SK-N-SH treated with all-trans-retinoic acid at 6 μM for 48 hours (cell line): ENCODE results near the gene LRRC28.

Experiments
- ATAC-seq: fragments of 200-7000 bp; cut with Tn5 transposase; 3 replicates; pipeline ENCODE4 v1.9.1; 2020; ENCODE audit warnings: mild to moderate bottlenecking, moderate library complexity
- ARNTL ChIP-seq: fragments of 450-650 bp; formaldehyde crosslinking; IDR thresholded peaks from 2 replicates; pipeline ENCODE4 v1.5.0; 2020; ENCODE audit warnings: low read depth, mild to moderate bottlenecking, moderate library complexity, borderline replicate concordance
- BACH2 ChIP-seq: fragments of 250-450 bp; sonication (Bioruptor Pico); IDR thresholded peaks from 2 replicates; pipeline ENCODE4 v1.9.0; 2021; ENCODE audit warnings: mild to moderate bottlenecking, borderline replicate concordance
- CSDC2 ChIP-seq: fragments of 250-450 bp; sonication (Bioruptor Pico); IDR thresholded peaks from 2 replicates; pipeline ENCODE4 v1.5.0; 2020; ENCODE audit warnings: mild to moderate bottlenecking, moderate library complexity
- ESRRG ChIP-seq: fragments of 250-450 bp; sonication (Bioruptor Pico); IDR thresholded peaks from 2 replicates; pipeline ENCODE4 v1.6.1; 2021; ENCODE audit warnings: mild to moderate bottlenecking
- ISL1 ChIP-seq: fragments of 250-450 bp; sonication (Bioruptor Pico); IDR thresholded peaks from 2 replicates; pipeline ENCODE4 v2.1.2; 2022; ENCODE audit warnings: mild to moderate bottlenecking, moderate library complexity
- OSR1 ChIP-seq: fragments of 250-450 bp; sonication (Bioruptor Pico); IDR thresholded peaks from 2 replicates; pipeline ENCODE4 v1.8.0; 2022; ENCODE audit warnings: moderate library complexity, mild to moderate bottlenecking, inconsistent platforms
- RARB ChIP-seq: fragments of 250-450 bp; sonication (Bioruptor Pico); IDR thresholded peaks from 2 replicates; pipeline ENCODE4 v1.8.0; 2021; ENCODE audit warnings: mild to moderate bottlenecking, moderate library complexity
- SNAI2 ChIP-seq: fragments of 250-450 bp; sonication (Bioruptor Pico); IDR thresholded peaks from 2 replicates; pipeline ENCODE4 v1.5.0; 2020; ENCODE audit warnings: mild to moderate bottlenecking, moderate library complexity
- TCF4 ChIP-seq: fragments of 250-450 bp; sonication (Bioruptor Pico); IDR thresholded peaks from 2 replicates; pipeline ENCODE4 v1.8.0; 2021; ENCODE audit warnings: mild to moderate bottlenecking, moderate library complexity, borderline replicate concordance
- TOX ChIP-seq: fragments of 250-450 bp; sonication (Bioruptor Pico); IDR thresholded peaks from 2 replicates; pipeline ENCODE4 v1.8.0; 2021; ENCODE audit warnings: mild to moderate bottlenecking, moderate library complexity, borderline replicate concordance
- ZC3H10 ChIP-seq: fragments of 250-450 bp; sonication (Bioruptor Pico); IDR thresholded peaks from 2 replicates; pipeline ENCODE4 v1.5.1; 2021; ENCODE audit warnings: mild to moderate bottlenecking, moderate library complexity
- ZFP3 ChIP-seq: fragments of 250-450 bp; sonication (Bioruptor Pico); IDR thresholded peaks from 2 replicates; pipeline ENCODE4 v1.5.0; 2020; ENCODE audit warnings: mild to moderate bottlenecking, moderate library complexity
- ZFP30 ChIP-seq: fragments of 450-650 bp; formaldehyde crosslinking; IDR thresholded peaks from 2 replicates; pipeline ENCODE4 v1.5.0; 2022; ENCODE audit warnings: mild to moderate bottlenecking, moderate library complexity
- ZNF565 ChIP-seq: fragments of 450-650 bp; formaldehyde crosslinking; conservative IDR thresholded peaks from 2 replicates; pipeline ENCODE4 v1.5.0; 2020; ENCODE audit warnings: low read depth, mild to moderate bottlenecking, moderate library complexity
- ZNF70 ChIP-seq: fragments of 450-650 bp; formaldehyde crosslinking; IDR thresholded peaks from 2 replicates; pipeline ENCODE4 v1.5.0; 2020; ENCODE audit warnings: mild to moderate bottlenecking, moderate library complexity
- ZNF8 ChIP-seq: fragments of 450-650 bp; formaldehyde crosslinking; IDR thresholded peaks from 2 replicates; pipeline ENCODE4 v1.5.0; 2020; ENCODE audit warnings: mild to moderate bottlenecking, moderate library complexity
- TF ChIP-seq, protein P1 (sequence below): fragments of 250-450 bp; sonication (Bioruptor Pico); IDR thresholded peaks from 2 replicates; pipeline ENCODE4 v1.5.1; 2020; ENCODE audit warnings: low read depth, mild to moderate bottlenecking, moderate library complexity
- TF ChIP-seq, protein P2 (sequence below): fragments of 250-450 bp; sonication (Bioruptor Pico); IDR thresholded peaks from 2 replicates; pipeline ENCODE4 v1.8.0; 2020; ENCODE audit warnings: mild to moderate bottlenecking, moderate library complexity, borderline replicate concordance
- TF ChIP-seq, protein P3 (sequence below): fragments of 250-450 bp; sonication (Bioruptor Pico); IDR thresholded peaks from 2 replicates; pipeline ENCODE4 v1.8.0; 2021; ENCODE audit warnings: low read depth, mild to moderate bottlenecking, moderate library complexity, borderline replicate concordance
- TF ChIP-seq, protein P4 (sequence below): fragments of 250-450 bp; sonication (Bioruptor Pico); IDR thresholded peaks from 2 replicates; pipeline ENCODE4 v1.5.1; 2021; ENCODE audit warnings: mild to moderate bottlenecking, moderate library complexity
- TF ChIP-seq, protein P5 (sequence below): fragments of 250-450 bp; sonication (Bioruptor Pico); IDR thresholded peaks from 2 replicates; pipeline ENCODE4 v1.5.0; 2020; ENCODE audit warnings: mild to moderate bottlenecking, moderate library complexity

Gene LRRC28

DNA sequence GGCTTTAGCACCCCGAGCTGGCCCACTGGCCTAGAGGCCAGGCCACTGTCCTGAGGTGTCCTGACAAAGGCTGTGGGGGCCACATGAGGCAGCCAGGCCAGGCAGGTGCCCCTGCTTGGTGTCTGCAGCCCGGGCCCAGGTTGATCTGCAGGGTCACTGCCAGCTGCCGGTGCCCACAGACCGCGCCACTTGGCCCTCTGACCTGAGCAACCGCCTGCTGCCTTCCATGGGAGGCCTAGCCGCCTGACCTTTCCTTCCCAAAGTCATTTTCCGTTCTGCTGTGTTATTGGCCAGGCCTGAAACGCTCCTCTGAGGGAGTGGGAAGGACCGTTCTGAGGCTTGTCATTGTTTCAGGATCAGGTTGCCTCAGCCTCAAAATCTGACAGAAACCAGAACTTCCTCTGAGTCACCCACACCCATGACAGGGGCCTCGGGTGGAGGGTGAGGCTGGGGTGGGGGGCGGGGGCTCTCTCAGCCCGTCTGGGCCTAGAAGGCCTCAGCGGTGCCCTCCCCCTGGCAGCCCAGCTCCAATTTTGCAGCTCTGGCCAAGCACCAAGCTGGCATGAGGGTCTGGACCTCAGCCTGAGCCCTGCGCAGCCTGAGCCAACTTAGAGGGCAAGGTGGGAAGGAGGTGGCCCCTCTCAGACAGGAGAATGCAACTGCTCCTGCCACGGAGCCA, 173.8 kb downstream of the LRRC28 start (continued):
- TF ChIP-seq, protein P1, sequence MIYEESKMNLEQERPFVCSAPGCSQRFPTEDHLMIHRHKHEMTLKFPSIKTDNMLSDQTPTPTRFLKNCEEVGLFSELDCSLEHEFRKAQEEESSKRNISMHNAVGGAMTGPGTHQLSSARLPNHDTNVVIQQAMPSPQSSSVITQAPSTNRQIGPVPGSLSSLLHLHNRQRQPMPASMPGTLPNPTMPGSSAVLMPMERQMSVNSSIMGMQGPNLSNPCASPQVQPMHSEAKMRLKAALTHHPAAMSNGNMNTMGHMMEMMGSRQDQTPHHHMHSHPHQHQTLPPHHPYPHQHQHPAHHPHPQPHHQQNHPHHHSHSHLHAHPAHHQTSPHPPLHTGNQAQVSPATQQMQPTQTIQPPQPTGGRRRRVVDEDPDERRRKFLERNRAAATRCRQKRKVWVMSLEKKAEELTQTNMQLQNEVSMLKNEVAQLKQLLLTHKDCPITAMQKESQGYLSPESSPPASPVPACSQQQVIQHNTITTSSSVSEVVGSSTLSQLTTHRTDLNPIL (CRISPR knock-in tag), result no peak
- no peak; the same call in 1 of the 2 replicates for TF ChIP-seq TOX (CRISPR knock-in tag)
- no peak for TF ChIP-seq ZNF565
- TF ChIP-seq ZNF8, result no peak
- no peak for TF ChIP-seq ZC3H10 (CRISPR knock-in tag)
- no peak for TF ChIP-seq ZNF70 (CRISPR knock-in tag)
- TF ChIP-seq, protein P2, sequence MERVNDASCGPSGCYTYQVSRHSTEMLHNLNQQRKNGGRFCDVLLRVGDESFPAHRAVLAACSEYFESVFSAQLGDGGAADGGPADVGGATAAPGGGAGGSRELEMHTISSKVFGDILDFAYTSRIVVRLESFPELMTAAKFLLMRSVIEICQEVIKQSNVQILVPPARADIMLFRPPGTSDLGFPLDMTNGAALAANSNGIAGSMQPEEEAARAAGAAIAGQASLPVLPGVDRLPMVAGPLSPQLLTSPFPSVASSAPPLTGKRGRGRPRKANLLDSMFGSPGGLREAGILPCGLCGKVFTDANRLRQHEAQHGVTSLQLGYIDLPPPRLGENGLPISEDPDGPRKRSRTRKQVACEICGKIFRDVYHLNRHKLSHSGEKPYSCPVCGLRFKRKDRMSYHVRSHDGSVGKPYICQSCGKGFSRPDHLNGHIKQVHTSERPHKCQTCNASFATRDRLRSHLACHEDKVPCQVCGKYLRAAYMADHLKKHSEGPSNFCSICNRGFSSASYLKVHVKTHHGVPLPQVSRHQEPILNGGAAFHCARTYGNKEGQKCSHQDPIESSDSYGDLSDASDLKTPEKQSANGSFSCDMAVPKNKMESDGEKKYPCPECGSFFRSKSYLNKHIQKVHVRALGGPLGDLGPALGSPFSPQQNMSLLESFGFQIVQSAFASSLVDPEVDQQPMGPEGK (CRISPR knock-in tag), result peak; percentile 38; the same call in 1 of the 2 replicates
- 0 out of 2 replicates have a peak, but pooled peaks have one; percentile 22 for TF ChIP-seq ZFP3
- TF ChIP-seq BACH2, result no peak
- no peak for TF ChIP-seq ZFP30
- no peak for TF ChIP-seq OSR1 (CRISPR knock-in tag)
- 0 out of 2 replicates have a peak, but pooled peaks have one; percentile 55 for TF ChIP-seq CSDC2 (CRISPR knock-in tag)
- no peak for TF ChIP-seq ARNTL (CRISPR knock-in tag)
- 0 out of 2 replicates have a peak, but pooled peaks have one; percentile 20 for TF ChIP-seq ISL1
- TF ChIP-seq TCF4 (CRISPR knock-in tag), result no peak

GRCh38 chr15:99425657-99426301, 174.5 kb downstream of the LRRC28 start:
- no peak for TF ChIP-seq ZFP30
- TF ChIP-seq, protein P2 (CRISPR knock-in tag), result no peak
- TF ChIP-seq, protein P3, sequence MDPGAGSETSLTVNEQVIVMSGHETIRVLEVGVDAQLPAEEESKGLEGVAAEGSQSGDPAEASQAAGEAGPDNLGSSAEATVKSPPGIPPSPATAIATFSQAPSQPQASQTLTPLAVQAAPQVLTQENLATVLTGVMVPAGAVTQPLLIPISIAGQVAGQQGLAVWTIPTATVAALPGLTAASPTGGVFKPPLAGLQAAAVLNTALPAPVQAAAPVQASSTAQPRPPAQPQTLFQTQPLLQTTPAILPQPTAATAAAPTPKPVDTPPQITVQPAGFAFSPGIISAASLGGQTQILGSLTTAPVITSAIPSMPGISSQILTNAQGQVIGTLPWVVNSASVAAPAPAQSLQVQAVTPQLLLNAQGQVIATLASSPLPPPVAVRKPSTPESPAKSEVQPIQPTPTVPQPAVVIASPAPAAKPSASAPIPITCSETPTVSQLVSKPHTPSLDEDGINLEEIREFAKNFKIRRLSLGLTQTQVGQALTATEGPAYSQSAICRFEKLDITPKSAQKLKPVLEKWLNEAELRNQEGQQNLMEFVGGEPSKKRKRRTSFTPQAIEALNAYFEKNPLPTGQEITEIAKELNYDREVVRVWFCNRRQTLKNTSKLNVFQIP, result no peak
- no peak for TF ChIP-seq OSR1 (CRISPR knock-in tag)
- TF ChIP-seq, protein P1 (CRISPR knock-in tag), result no peak
- no peak for TF ChIP-seq CSDC2 (CRISPR knock-in tag)
- TF ChIP-seq BACH2, result no peak
- peak; percentile 67 for ATAC-seq

- no peak for ATAC-seq
- TF ChIP-seq ZNF70 (CRISPR knock-in tag), result no peak
- no peak for TF ChIP-seq ZFP3
- TF ChIP-seq ZFP30, result no peak
- TF ChIP-seq, protein P4, sequence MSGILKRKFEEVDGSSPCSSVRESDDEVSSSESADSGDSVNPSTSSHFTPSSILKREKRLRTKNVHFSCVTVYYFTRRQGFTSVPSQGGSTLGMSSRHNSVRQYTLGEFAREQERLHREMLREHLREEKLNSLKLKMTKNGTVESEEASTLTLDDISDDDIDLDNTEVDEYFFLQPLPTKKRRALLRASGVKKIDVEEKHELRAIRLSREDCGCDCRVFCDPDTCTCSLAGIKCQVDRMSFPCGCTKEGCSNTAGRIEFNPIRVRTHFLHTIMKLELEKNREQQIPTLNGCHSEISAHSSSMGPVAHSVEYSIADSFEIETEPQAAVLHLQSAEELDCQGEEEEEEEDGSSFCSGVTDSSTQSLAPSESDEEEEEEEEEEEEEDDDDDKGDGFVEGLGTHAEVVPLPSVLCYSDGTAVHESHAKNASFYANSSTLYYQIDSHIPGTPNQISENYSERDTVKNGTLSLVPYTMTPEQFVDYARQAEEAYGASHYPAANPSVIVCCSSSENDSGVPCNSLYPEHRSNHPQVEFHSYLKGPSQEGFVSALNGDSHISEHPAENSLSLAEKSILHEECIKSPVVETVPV (CRISPR knock-in tag), result no peak
- TF ChIP-seq SNAI2, result no peak
- TF ChIP-seq TOX (CRISPR knock-in tag), result no peak
- TF ChIP-seq, protein P1 (CRISPR knock-in tag), result no peak
- TF ChIP-seq ZC3H10 (CRISPR knock-in tag), result no peak
- TF ChIP-seq ESRRG, result no peak
- no peak for TF ChIP-seq ISL1
- no peak for TF ChIP-seq RARB (CRISPR knock-in tag)
- no peak for TF ChIP-seq ZNF8
- TF ChIP-seq OSR1 (CRISPR knock-in tag), result no peak
- TF ChIP-seq, protein P5, sequence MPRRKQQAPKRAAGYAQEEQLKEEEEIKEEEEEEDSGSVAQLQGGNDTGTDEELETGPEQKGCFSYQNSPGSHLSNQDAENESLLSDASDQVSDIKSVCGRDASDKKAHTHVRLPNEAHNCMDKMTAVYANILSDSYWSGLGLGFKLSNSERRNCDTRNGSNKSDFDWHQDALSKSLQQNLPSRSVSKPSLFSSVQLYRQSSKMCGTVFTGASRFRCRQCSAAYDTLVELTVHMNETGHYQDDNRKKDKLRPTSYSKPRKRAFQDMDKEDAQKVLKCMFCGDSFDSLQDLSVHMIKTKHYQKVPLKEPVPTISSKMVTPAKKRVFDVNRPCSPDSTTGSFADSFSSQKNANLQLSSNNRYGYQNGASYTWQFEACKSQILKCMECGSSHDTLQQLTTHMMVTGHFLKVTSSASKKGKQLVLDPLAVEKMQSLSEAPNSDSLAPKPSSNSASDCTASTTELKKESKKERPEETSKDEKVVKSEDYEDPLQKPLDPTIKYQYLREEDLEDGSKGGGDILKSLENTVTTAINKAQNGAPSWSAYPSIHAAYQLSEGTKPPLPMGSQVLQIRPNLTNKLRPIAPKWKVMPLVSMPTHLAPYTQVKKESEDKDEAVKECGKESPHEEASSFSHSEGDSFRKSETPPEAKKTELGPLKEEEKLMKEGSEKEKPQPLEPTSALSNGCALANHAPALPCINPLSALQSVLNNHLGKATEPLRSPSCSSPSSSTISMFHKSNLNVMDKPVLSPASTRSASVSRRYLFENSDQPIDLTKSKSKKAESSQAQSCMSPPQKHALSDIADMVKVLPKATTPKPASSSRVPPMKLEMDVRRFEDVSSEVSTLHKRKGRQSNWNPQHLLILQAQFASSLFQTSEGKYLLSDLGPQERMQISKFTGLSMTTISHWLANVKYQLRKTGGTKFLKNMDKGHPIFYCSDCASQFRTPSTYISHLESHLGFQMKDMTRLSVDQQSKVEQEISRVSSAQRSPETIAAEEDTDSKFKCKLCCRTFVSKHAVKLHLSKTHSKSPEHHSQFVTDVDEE (CRISPR knock-in tag), result no peak
- no peak for TF ChIP-seq ARNTL (CRISPR knock-in tag)
These were observed 175.3 kb downstream of the LRRC28 start for GRCh38 chr15:99426431-99427105.
